D721Med (cell line): ENCODE measurements around the gene ZNF576.
"Not testable (repeated sequence)": the region's sequence is repeated elsewhere in the genome, so short reads cannot be mapped to it uniquely, and the experiment has no call there.

Experiments
- DNase-seq: peaks from one replicate; pipeline ENCODE4 v3.0.0; 2011; ENCODE audit warnings: low spot score; ENCODE audit not compliant: insufficient read length
- FAIRE-seq: peaks from 2 replicates; lab custom pipeline; 2011; peaks lifted over from hg19 to GRCh38; lab: Jason Lieb, UNC
- TF ChIP-seq, protein P1 (sequence below): IDR thresholded peaks from 2 replicates; pipeline ENCODE4 v1.5.1; 2012; ENCODE audit warnings: mild to moderate bottlenecking, control low read depth; ENCODE audit not compliant: insufficient read depth; ENCODE audit errors: missing control alignments

The ZNF576 gene

DNA sequence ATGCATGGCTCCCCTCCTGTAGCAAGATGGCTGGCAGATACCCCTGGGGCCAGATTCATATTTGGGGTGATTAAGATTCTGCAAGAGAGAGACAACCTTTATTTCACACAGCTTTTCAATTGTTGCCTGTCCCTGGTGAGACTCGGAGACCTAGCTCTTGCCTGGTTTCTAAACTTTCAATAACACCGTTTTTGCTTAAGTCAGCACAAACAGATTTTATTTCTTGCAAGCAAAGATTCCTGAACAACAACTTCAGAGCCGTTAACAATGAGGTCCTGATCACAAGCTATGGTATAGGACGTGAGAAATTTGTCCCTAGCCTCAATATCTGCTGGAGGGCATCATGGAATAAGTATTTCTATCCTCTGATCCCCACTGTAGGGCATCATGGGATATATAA is 46.1 kb downstream of the ZNF576 start:
- TF ChIP-seq, protein P1, sequence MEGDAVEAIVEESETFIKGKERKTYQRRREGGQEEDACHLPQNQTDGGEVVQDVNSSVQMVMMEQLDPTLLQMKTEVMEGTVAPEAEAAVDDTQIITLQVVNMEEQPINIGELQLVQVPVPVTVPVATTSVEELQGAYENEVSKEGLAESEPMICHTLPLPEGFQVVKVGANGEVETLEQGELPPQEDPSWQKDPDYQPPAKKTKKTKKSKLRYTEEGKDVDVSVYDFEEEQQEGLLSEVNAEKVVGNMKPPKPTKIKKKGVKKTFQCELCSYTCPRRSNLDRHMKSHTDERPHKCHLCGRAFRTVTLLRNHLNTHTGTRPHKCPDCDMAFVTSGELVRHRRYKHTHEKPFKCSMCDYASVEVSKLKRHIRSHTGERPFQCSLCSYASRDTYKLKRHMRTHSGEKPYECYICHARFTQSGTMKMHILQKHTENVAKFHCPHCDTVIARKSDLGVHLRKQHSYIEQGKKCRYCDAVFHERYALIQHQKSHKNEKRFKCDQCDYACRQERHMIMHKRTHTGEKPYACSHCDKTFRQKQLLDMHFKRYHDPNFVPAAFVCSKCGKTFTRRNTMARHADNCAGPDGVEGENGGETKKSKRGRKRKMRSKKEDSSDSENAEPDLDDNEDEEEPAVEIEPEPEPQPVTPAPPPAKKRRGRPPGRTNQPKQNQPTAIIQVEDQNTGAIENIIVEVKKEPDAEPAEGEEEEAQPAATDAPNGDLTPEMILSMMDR = no peak
- DNase-seq (no peak), FAIRE-seq (no peak)

DNA sequence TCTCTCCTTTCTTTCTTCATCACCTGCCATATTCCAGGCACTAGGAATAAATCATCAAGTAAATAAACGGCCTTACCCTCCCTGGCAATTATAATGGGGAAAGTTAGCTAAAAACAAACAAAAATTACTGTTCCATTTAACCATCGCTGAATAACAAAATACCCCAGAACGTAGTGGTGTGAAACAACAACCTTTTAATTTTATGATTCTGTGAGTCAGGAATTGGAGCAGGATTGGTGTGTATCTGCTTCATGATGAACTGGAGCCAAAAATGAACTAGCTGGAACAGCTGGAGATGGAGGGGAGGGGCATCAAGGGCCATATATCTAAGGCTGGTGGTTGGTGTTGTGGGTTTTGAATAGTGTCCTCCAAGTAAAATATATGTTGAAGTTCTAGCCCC is 46.9 kb downstream of the ZNF576 start:
- TF ChIP-seq, protein P1 = no peak
- no peak for FAIRE-seq
- DNase-seq = no peak

DNA sequence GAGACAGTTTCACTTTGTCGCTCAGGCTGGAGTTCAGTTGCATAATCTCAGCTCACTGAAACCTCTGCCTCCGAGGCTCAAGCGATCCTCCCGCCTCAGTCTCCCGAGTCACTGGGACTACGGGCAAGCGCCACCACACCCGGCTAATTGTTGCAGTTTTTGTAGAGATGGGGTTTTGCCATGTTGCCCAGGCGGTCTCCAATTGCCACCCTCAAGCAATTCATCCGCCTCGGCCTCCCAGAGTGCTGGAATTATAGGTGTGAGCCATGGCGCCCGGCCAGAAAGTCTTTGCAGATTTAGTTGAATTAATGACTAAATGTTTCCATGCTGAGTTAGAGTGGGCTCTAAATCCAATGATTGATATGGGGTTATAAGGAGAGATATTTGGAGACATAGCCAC is 47.8 kb downstream of the ZNF576 start:
- no peak for DNase-seq
- no peak for FAIRE-seq
- TF ChIP-seq, protein P1 = no peak

DNA sequence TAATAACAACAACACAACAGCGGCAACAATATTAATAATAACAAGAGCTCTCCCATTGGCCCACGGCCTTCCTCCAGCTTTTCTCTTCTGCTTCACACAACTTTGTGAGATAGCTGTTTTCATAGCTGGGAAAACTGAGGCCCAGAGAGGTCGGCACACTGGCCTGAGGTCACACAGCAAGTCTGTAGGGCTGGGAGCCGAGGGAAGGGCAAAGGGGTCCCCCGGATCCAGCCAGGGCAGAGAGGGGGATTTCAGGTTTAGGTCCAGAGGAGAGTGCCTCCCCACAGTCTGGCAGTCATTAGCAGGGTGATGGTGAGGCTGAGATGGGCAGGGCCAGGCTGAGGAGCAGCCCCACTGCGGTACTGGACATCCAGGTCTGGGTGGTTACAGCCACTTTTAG is 52.2 kb downstream of the ZNF576 start:
- no peak for FAIRE-seq
- DNase-seq = no peak
- TF ChIP-seq, protein P1 = no peak

DNA sequence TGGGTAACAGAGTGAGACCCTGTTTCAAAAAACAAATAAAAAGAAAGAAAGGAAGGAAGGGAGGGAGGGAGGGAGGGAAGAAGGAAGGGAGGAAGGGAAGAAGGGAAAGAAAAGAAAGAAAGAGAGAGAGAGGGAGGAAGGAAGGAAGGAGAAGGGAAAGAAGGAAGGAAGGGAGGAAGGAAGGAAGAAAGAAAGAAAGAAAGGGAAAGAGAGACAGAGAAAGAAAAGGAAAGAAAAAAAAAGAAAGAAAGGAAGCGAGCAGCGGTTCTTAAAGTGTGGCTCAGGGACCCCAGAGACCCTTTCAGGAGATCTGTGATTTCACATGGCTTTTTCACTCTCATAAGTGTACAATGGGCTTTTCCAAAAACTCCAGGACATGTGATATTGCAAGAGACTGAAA is 53.1 kb downstream of the ZNF576 start:
- no peak for DNase-seq
- no peak for FAIRE-seq

DNA sequence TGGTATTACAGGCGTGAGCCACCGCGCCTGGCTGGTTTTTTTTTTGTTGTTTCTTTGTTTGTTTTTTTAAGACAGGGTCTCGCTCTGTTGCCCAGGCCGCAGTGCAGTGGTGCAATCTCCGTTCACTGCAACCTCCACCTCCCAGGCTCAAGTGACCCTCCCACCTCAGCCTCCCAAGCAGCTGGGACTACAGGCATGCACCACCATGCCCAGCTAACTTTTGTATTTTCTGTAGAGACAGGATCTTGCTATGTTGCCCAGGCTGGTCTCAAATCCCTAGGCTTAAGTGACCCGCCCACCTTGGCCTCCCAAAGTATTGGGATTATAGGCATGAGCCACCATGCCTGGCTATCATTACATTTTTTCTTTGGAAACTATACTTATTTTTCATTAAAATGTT is 53.9 kb downstream of the ZNF576 start:
- FAIRE-seq, DNase-seq: not testable (repeated sequence)

More for the DNA sequence above, 53.1 kb downstream of the ZNF576 start:
- TF ChIP-seq, protein P1 = no peak
